Activated CD4-positive, alpha-beta memory T cell treated with anti-CD3 and anti-CD28 coated beads for 36 hours (primary cell): ENCODE data around the gene CD46. TPM values are rescaled to one million over a fixed set of nuclear protein-coding genes. Genes with fewer than 3 reads are reported as not detected.
A peak's percentile ranks its signal among the peaks of the same experiment; 100 is the strongest.
"Not testable (repeated sequence)": the region's sequence is repeated elsewhere in the genome, so short reads cannot be mapped to it uniquely, and the experiment has no call there.

Source experiments
- CTCF ChIA-PET: fragments of 350-600 bp; sonication (Branson Sonifier 250); formaldehyde crosslinking; loops from one replicate; lab custom pipeline; 2021; ENCODE audit warnings: antibody characterized with exemption, inconsistent platforms; lab: Charles Lee
- POLR2A ChIA-PET: fragments of 350-600 bp; sonication (Branson Sonifier 250); formaldehyde crosslinking; loops from one replicate; lab custom pipeline; 2021; ENCODE audit warnings: antibody characterized with exemption; lab: Charles Lee
- DNase-seq: peaks from one replicate; pipeline ENCODE4 v3.0.0-alpha.2; 2020
- H3K27ac Mint-ChIP-seq: one replicate; pipeline ENCODE4 v1.8.0; 2021; ENCODE audit warnings: mixed read lengths
- H3K27me3 Mint-ChIP-seq: one replicate; pipeline ENCODE4 v1.8.0; 2021; ENCODE audit warnings: mixed read lengths
- H3K36me3 Mint-ChIP-seq: one replicate; pipeline ENCODE4 v1.8.0; 2021; ENCODE audit warnings: mixed read lengths
- H3K4me1 Mint-ChIP-seq: one replicate; pipeline ENCODE4 v1.8.0; 2021; ENCODE audit warnings: low read depth, mixed read lengths
- H3K4me3 Mint-ChIP-seq: one replicate; pipeline ENCODE4 v1.8.0; 2021; ENCODE audit warnings: mild to moderate bottlenecking, mixed read lengths
- H3K9me3 Mint-ChIP-seq: one replicate; pipeline ENCODE4 v1.8.0; 2021; ENCODE audit warnings: mixed read lengths
- intact Hi-C: fragments of 100-400 bp; cut with micrococcal nuclease; formaldehyde crosslinking; loops from one replicate; pipeline ENCODE4 v1.15.1; 2023
- total RNA-seq, 2 experiments: library from RNA; stranded (reverse); gene quantifications; one replicate each; pipeline ENCODE4 v1.2.3, GENCODE V29; 2021

Gene CD46
- total RNA-seq, 2 experiments from 2014 or later = 94.6 to 96.9 TPM

DNA sequence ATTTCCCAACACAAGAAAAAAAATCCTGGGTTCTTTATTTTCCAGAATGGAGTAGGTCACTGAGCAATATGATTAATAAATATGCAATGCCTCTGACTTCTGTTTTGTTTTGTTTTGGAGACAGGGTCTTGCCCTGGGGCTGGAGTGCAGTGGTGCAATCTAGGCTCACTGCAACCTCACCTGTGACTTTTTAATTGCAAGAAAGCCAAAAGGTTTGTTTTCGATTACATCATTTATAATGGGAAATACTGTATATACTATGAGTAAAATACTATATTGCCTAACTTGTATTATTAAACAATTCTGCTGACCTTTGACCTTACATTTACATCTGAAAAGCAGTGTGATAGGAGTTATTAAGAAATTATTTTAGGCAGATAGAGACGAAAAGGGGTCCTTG, 11.6 kb upstream of the CD46 start:
- ChIA-PET CTCF (interaction anchor here (0.6 to 1.3 kb wide), 2 partner anchors 55 to 57 kb away, joined by 3 to 5 read pairs; no protein-coding TSS in a partner anchor), POLR2A (no interaction called here)
- H3K36me3 Mint-ChIP-seq = no peaks in the 10 kb centered on the region
- intact Hi-C loops = no loop called here
- DNase-seq = no peak
- H3K4me1 Mint-ChIP-seq = peaks cover 6% of the 10 kb centered on the region
- no peaks in the 10 kb centered on the region for H3K9me3 Mint-ChIP-seq
- peaks cover 2% of the 10 kb centered on the region for H3K27me3 Mint-ChIP-seq
- no peak overlapping the region for H3K4me3 Mint-ChIP-seq
- H3K27ac Mint-ChIP-seq = no peak overlapping the region

DNA sequence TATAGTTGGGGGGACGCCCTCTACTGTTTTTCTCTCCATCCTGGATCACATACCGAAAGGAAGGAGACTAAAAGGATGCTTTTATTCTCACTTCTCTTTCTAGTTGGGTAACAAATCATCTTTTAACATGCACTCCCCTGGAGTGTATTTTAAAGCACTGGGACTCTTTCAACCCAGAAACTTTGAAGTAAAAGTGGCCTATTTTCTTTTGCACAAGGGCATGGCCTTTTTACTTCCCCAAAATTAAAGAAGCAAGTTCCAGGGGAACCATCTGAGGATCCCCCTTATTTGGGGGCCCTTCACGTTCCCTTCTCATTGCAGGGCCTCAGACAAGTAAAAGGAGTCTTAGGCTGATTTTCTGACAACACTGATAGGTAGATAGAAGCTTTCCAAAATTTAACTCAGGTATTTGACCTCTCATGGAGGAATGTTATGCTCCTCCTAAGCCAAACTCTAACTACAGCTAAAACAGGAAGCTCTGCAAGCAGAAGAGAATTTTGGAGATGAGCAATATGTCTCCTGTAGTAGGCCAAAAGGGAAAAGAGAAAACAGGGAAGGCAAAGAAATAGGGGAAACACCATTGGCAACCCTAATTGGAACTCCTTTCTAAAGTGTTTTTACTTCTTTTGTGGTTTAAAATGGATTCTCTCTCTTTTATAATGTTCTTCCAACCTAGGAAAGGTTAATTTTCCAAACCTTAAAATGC, 8.9 kb upstream of the CD46 start:
- H3K27me3 Mint-ChIP-seq = no peaks in the 10 kb centered on the region
- H3K9me3 Mint-ChIP-seq = no peaks in the 10 kb centered on the region
- H3K27ac Mint-ChIP-seq = no peak overlapping the region
- ChIA-PET POLR2A (no interaction called here), CTCF (no interaction called here)
- no peak for DNase-seq
- H3K4me1 Mint-ChIP-seq = peaks cover 4% of the 10 kb centered on the region
- no peak overlapping the region for H3K4me3 Mint-ChIP-seq
- intact Hi-C loops = no loop called here
- H3K36me3 Mint-ChIP-seq = no peaks in the 10 kb centered on the region

DNA sequence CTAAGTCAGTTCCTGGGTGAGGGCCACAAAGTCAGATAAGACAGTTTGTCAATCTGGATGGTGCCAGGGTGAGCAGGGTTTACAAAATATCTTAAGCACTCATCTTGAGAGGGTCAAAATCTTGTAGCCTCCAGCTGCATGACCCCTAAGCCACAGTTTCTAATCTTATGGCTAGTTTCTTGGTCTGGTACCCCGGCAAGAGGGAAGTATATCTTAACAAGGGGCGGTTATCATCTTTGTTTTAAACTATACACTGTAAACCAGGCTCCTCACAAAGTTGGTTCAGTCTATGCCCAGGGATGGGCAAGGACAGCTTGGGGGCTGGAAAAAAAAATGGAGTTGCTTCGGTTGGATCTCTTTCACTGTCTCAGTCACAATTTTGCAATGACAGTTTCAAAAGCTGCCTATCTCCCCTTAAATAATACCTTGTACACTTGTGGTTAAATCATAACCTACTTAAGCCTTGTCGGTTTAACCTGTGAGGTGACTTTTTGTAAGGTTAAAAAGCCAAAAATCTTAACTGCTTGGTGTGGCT, 7.8 kb upstream of the CD46 start:
- ChIA-PET CTCF (interaction anchor here (0.7 to 1.2 kb wide), 4 partner anchors 54 to 255 kb away, joined by 3 to 4 read pairs (median 3); no protein-coding TSS in a partner anchor), POLR2A (no interaction called here)
- no peaks in the 10 kb centered on the region for H3K9me3 Mint-ChIP-seq
- H3K4me1 Mint-ChIP-seq = peaks cover 4% of the 10 kb centered on the region
- intact Hi-C loops = no loop called here
- DNase-seq = no peak
- no peak overlapping the region for H3K4me3 Mint-ChIP-seq
- no peaks in the 10 kb centered on the region for H3K27me3 Mint-ChIP-seq
- H3K27ac Mint-ChIP-seq = no peak overlapping the region
- no peaks in the 10 kb centered on the region for H3K36me3 Mint-ChIP-seq

DNA sequence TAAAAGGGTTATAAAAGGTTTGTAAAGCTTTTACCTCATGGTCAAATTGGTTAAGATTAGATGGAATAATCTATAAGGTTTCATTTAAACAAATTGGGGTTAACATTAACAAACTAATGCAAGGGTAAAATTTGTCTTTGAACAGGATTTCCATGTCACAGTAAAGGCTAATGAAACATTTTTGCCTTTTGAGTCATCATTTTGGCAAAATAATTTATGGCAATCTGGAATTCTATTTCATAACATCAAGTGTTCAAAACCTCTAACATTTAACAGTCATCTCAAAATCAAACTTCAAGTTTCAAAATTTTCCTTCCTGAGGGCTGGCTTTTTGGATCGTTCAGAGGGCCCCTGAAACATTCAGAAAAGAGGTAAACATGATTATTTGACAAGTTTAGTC, 6.6 kb upstream of the CD46 start:
- H3K4me1 Mint-ChIP-seq = peaks cover 13% of the 10 kb centered on the region
- no peak overlapping the region for H3K27ac Mint-ChIP-seq
- POLR2A ChIA-PET = no interaction called here
- CTCF ChIA-PET = interaction anchor here (0.9 to 1.2 kb wide), 2 partner anchors 52 to 191 kb away, joined by 3 to 4 read pairs; no protein-coding TSS in a partner anchor
- no peak overlapping the region for H3K4me3 Mint-ChIP-seq
- intact Hi-C loops = no loop called here
- H3K27me3 Mint-ChIP-seq = no peaks in the 10 kb centered on the region
- H3K36me3 Mint-ChIP-seq = no peaks in the 10 kb centered on the region
- H3K9me3 Mint-ChIP-seq = no peaks in the 10 kb centered on the region
- DNase-seq = no peak

DNA sequence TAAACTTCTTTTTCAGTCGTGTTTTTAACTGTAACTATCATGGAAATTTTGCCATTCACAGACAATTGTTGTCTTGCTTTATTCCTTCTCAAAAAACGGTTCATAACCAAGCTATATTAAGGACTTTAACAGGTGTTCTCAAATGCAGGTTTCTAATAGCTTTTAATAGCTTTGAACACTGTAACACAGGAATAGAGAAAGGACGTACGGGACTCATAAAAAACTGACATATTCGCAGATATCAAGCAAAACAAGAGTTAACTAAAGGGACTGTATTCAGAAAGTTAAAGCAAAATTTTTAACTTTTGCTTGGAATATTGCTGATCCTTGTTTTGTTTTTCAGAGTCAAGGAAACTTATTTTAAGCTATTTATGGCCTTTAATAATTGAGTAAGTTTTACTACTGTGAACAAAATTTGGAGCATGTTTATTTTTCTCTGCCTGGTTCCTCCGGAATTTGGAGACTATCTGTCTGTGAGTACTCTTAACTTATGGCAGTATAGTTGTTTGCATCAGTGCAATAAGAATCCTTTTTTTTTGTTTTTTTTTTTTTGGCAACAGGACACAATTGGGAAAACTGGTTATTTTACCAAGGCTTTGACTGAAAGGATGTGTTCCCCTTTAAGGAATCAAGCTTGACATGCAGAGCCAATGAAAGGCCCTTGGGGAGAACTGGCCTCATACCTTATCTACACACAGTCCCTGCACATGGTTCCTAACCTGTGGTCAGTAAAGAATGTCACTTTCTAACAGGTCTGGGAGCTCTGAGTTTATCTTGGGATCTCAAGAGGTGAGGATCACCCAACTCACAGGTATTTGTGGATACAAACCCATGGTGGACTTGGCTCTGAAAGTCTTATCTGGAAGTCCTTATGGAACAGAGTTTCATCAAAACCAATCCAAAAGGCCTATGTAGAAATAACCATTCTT, 5.8 kb upstream of the CD46 start:
- Mint-ChIP-seq H3K27ac (no peak overlapping the region), H3K36me3 (no peaks in the 10 kb centered on the region), H3K4me1 (peaks cover 20% of the 10 kb centered on the region), H3K27me3 (no peaks in the 10 kb centered on the region), H3K4me3 (no peak overlapping the region), H3K9me3 (no peaks in the 10 kb centered on the region)
- no peak for DNase-seq
- POLR2A ChIA-PET = no interaction called here
- intact Hi-C loops = no loop called here
- CTCF ChIA-PET = interaction anchor here (0.6 kb wide), 1 partner anchor 11 kb away, joined by 6 read pairs; no protein-coding TSS in a partner anchor

DNA sequence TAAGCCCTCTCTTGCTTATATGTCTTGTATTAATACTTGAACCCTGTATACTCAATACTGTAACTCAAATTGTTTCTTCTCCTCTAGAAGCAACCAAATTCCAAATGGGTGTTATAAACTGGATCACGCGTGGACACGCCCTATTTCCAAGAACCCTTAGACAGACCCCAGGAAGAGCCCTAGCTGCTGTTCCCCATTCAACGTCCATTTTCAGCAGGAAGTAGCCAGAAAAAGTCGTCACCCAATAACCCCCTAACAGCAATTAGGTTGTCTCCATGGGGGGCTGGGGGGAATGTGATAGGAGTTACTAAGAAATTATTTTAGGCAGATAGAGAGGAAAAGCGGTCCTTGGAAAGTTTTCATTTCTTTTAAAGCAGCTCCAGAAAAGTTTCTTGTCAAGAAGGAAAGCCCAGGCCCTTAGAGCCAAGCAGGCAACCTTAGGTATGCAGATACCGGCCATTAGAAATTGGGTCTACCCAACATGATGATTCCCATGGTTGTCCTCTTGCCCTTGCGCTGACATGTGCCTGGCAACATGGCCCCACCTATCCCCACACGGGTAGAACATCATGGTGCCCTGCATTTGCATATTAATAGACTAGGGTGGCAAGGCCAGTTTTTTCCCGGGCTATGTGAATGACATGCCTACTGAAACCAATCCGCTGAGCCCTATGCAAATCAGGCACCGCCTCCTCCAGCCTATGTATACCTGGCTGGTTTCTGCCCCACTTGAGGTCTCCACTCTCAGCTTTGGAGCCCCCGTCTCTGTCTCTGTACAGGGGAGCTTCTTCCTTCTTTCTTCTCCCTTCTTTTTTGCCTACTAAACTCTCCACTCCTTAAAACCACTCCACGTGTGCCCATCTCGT, 4.0 kb upstream of the CD46 start:
- Mint-ChIP-seq H3K9me3 (no peaks in the 10 kb centered on the region), H3K27me3 (no peaks in the 10 kb centered on the region), H3K27ac (no peak overlapping the region), H3K4me3 (no peak overlapping the region), H3K4me1 (peaks cover 23% of the 10 kb centered on the region), H3K36me3 (no peaks in the 10 kb centered on the region)
- POLR2A ChIA-PET = no interaction called here
- DNase-seq = no peak
- intact Hi-C loops = no loop called here
- CTCF ChIA-PET = no interaction called here

DNA sequence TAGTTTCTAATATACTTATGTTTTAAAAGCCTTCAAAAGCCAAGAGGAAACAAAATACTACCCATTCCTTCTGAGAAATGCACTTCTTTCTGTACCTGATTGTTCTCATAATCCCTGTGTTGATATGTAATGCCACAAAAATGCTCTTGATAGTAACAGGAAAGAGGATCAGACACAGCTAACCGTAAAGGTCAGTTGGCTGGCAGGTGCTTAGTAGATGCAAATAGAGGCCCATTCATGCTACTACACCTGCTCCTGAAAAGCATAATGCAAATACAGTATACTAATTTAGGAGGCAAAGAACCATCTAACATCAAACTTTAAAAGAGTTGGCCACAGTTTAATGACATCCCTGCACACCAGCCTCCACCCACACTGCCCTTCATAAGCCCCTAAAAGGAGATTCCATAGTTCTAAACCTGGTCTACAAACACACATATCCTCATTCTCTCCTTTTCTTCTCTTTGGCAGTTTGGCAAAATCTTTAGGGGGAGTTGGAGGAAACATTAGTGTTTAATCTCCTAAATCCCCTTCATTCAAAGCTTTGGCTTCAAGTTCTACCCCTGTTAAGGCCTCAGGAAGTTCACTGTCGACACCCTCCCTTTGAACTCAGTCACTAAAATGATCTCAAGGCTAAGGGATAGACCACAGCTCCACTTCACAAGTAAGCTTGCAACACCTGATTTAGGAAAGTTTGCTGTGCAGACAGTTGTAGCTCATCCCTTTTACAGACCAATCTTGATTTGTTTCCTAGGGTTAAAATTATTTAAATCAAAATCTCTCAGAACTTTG, 2.9 kb upstream of the CD46 start:
- POLR2A ChIA-PET = no interaction called here
- no peaks in the 10 kb centered on the region for H3K9me3 Mint-ChIP-seq
- no peak for DNase-seq
- intact Hi-C loops = no loop called here
- no peaks in the 10 kb centered on the region for H3K27me3 Mint-ChIP-seq
- no peaks in the 10 kb centered on the region for H3K36me3 Mint-ChIP-seq
- no peak overlapping the region for H3K27ac Mint-ChIP-seq
- CTCF ChIA-PET = no interaction called here
- peaks cover 31% of the 10 kb centered on the region for H3K4me1 Mint-ChIP-seq
- H3K4me3 Mint-ChIP-seq = no peak overlapping the region

DNA sequence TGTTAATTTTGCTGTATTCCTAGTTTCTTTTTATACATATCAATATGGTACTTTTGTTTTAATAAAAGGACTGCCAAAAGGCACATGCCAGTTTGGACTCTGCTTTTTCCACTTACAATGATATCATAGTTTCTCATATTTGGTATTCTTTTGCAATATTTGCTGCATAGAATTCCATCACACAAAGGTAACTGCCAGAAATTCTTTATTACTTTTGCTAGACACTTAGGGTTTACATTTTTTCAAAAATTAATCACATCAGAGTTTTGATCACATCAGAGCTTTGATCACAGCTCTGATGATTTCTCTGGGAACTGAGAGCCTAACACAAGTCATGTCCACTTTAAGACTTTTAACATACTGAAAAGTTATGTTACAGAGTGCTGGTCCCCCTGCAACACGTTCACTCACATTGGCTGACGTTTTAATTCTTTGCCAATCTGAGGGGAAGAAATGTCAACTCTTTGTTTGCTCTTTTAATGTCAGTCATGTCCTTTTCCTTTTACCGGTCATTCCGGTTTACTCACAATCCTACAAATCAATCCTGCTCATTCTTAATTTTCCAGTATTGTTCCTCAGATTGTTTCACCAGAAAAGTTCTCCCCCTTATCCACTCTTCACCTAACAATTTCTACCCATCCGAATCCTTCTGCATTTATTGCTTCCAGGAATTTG, 1.1 kb upstream of the CD46 start:
- no peaks in the 10 kb centered on the region for H3K36me3 Mint-ChIP-seq
- peaks cover 48% of the 10 kb centered on the region for H3K4me1 Mint-ChIP-seq
- no peaks in the 10 kb centered on the region for H3K9me3 Mint-ChIP-seq
- peak overlapping the region; percentile 94 for H3K4me3 Mint-ChIP-seq
- no peaks in the 10 kb centered on the region for H3K27me3 Mint-ChIP-seq
- no peak for DNase-seq
- intact Hi-C loops = loop anchor here (2.0 to 5.0 kb wide), 3 partner anchors 74 to 428 kb away; partner anchors contain the start of gene CD55
- POLR2A ChIA-PET = interaction anchor here (1.1 kb wide), 1 partner anchor 117 kb away, joined by 4 read pairs; no protein-coding TSS in a partner anchor
- peak overlapping the region; percentile 96 for H3K27ac Mint-ChIP-seq
- CTCF ChIA-PET = no interaction called here

DNA sequence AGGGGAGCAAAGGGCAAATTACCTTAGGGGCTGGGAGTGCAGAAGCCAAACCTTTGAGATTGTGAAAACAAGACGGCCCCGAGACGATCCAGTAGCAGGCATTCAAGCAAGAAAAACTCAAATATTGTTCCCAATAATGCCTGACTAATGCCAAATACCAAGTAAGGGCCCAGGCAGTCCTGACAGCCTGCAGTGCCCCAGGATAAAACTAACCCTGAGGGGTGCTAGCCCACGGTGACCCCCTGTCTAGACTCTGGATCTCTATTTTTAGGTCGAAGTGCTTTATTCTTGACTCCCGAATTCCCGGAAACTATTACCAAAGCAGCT, 428 bp upstream of the CD46 start:
- Mint-ChIP-seq H3K4me1 (peaks cover 55% of the 10 kb centered on the region), H3K27ac (peak overlapping the region; percentile 96), H3K4me3 (peak overlapping the region; percentile 94)
- H3K27me3 Mint-ChIP-seq, H3K36me3 Mint-ChIP-seq, DNase-seq, H3K9me3 Mint-ChIP-seq: not testable (repeated sequence)
- ChIA-PET POLR2A (interaction anchor here (1.1 to 2.1 kb wide), 2 partner anchors 72 to 117 kb away, joined by 4 to 7 read pairs; no protein-coding TSS in a partner anchor), CTCF (interaction anchor here (1.2 to 2.1 kb wide), 2 partner anchors 46 to 117 kb away, joined by 5 to 12 read pairs; no protein-coding TSS in a partner anchor)
- intact Hi-C loops = loop anchor here (2.0 to 5.0 kb wide), 3 partner anchors 73 to 429 kb away; partner anchors contain the start of gene CD55

DNA sequence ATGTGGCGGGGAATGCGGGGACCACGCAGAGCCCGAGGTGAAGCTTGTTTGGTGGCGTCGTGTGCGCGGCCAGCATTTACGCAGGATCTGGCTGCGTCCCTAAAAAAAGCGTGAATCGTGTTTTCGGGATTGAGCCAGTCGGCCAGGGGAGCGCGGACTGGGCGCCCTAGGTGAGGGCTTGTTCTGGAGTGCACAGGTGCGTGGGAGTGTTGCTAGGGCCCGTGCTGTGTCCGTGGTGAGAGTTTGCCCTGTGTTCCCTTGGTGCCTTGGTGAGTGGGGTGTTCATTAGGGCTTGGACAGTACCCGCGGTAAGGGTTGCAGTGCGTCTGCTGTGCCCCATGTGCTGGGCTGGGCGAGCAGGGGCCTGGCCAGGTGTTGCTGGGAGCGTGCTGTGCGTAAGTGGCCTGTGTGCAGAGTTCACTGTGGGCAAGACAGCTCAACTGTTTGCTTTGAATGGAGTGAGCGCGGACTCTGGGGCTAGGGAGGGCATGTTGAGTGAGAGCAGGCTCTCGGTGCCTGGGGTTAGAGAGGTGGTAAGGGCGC, 673 bp downstream of the CD46 start:
- H3K4me1 Mint-ChIP-seq = peaks cover 62% of the 10 kb centered on the region
- ChIA-PET CTCF (interaction anchor here (0.6 to 2.1 kb wide), 5 partner anchors 30 to 211 kb away, joined by 3 to 12 read pairs (median 4); no protein-coding TSS in a partner anchor), POLR2A (interaction anchor here (2.1 kb wide), 1 partner anchor 71 kb away, joined by 7 read pairs; no protein-coding TSS in a partner anchor)
- H3K36me3 Mint-ChIP-seq = peaks cover 10% of the 10 kb centered on the region
- H3K9me3 Mint-ChIP-seq = no peaks in the 10 kb centered on the region
- H3K4me3 Mint-ChIP-seq = peak overlapping the region; percentile 94
- peak; percentile 63 for DNase-seq
- intact Hi-C loops = loop anchor here (2.0 to 5.0 kb wide), 3 partner anchors 44 to 430 kb away; partner anchors contain the start of gene CD55
- peak overlapping the region; percentile 96 for H3K27ac Mint-ChIP-seq
- H3K27me3 Mint-ChIP-seq = no peaks in the 10 kb centered on the region
